ENCODE results near the gene ART1.

The ART1 gene

GRCh38 chr11:3686751-3687150, 41.8 kb downstream of the ART1 start:
- H3K36me3 Mint-ChIP-seq: peaks cover 39% of the 10 kb centered on the region
- H3K4me1 Mint-ChIP-seq: no peaks in the 10 kb centered on the region
- no peak overlapping the region for H3K4me3 Mint-ChIP-seq
- DNase-seq (ENCODE audit: low spot score in 2 of 2) (no peak), ATAC-seq (ENCODE audit: low read depth) (no peak)
- no peaks in the 10 kb centered on the region for H3K27me3 Mint-ChIP-seq
- H3K27ac Mint-ChIP-seq: no peak overlapping the region
- H3K9me3 Mint-ChIP-seq: no peaks in the 10 kb centered on the region

GRCh38 chr11:3700410-3700809, 55.5 kb downstream of the ART1 start:
- DNase-seq (ENCODE audit: low spot score in 2 of 2): no peak
- Mint-ChIP-seq H3K9me3 (no peaks in the 10 kb centered on the region), H3K4me1 (no peaks in the 10 kb centered on the region), H3K27ac (peak overlapping the region; percentile 17), H3K4me3 (no peak overlapping the region), H3K27me3 (no peaks in the 10 kb centered on the region), H3K36me3 (peaks cover 32% of the 10 kb centered on the region)
- no peak for ATAC-seq (ENCODE audit: low read depth)

- DNase-seq (ENCODE audit: low spot score in 2 of 2) (no peak), ATAC-seq (ENCODE audit: low read depth) (no peak)
- peaks cover 30% of the 10 kb centered on the region for H3K36me3 Mint-ChIP-seq
- no peak overlapping the region for H3K4me3 Mint-ChIP-seq
- H3K9me3 Mint-ChIP-seq: no peaks in the 10 kb centered on the region
- peak overlapping the region; percentile 17 for H3K27ac Mint-ChIP-seq
- no peaks in the 10 kb centered on the region for H3K4me1 Mint-ChIP-seq
- no peaks in the 10 kb centered on the region for H3K27me3 Mint-ChIP-seq
These were observed 56.0 kb downstream of the ART1 start for GRCh38 chr11:3700910-3701309.

GRCh38 chr11:3703383-3703782, 58.5 kb downstream of the ART1 start:
- Mint-ChIP-seq H3K27me3 (no peaks in the 10 kb centered on the region), H3K27ac (peak overlapping the region; percentile 31), H3K36me3 (peaks cover 30% of the 10 kb centered on the region), H3K4me3 (no peak overlapping the region), H3K4me1 (no peaks in the 10 kb centered on the region), H3K9me3 (no peaks in the 10 kb centered on the region)
- no peak for ATAC-seq (ENCODE audit: low read depth)
- DNase-seq (ENCODE audit: low spot score in 2 of 2): no peak

- H3K27me3 Mint-ChIP-seq: no peaks in the 10 kb centered on the region
- H3K27ac Mint-ChIP-seq: no peak overlapping the region
- H3K4me1 Mint-ChIP-seq: no peaks in the 10 kb centered on the region
- no peaks in the 10 kb centered on the region for H3K9me3 Mint-ChIP-seq
- no peak overlapping the region for H3K4me3 Mint-ChIP-seq
- DNase-seq (ENCODE audit: low spot score in 2 of 2) (no peak), ATAC-seq (ENCODE audit: low read depth) (no peak)
- peaks cover 23% of the 10 kb centered on the region for H3K36me3 Mint-ChIP-seq
These were observed 62.2 kb downstream of the ART1 start for GRCh38 chr11:3707176-3707575.

GRCh38 chr11:3709977-3710376, 65.0 kb downstream of the ART1 start:
- Mint-ChIP-seq H3K4me1 (no peaks in the 10 kb centered on the region), H3K9me3 (no peaks in the 10 kb centered on the region), H3K36me3 (peaks cover 31% of the 10 kb centered on the region), H3K27me3 (no peaks in the 10 kb centered on the region), H3K27ac (no peak overlapping the region), H3K4me3 (no peak overlapping the region)
- no peak for ATAC-seq (ENCODE audit: low read depth)
- DNase-seq (ENCODE audit: low spot score in 2 of 2): no peak

GRCh38 chr11:3710485-3711259, 65.7 kb downstream of the ART1 start:
- ATAC-seq (ENCODE audit: low read depth): no peak

GRCh38 chr11:3712274-3712673, 67.3 kb downstream of the ART1 start:
- no peaks in the 10 kb centered on the region for H3K4me1 Mint-ChIP-seq
- peaks cover 33% of the 10 kb centered on the region for H3K36me3 Mint-ChIP-seq
- DNase-seq (ENCODE audit: low spot score in 2 of 2) (no peak), ATAC-seq (ENCODE audit: low read depth) (no peak)
- H3K27me3 Mint-ChIP-seq: no peaks in the 10 kb centered on the region
- H3K27ac Mint-ChIP-seq: no peak overlapping the region
- H3K4me3 Mint-ChIP-seq: no peak overlapping the region
- no peaks in the 10 kb centered on the region for H3K9me3 Mint-ChIP-seq

More at GRCh38 chr11:3710485-3711259, 65.7 kb downstream of the ART1 start:
- no peak for DNase-seq (ENCODE audit: low spot score in 2 of 2)
- Mint-ChIP-seq H3K4me1 (no peaks in the 10 kb centered on the region), H3K27ac (no peak overlapping the region), H3K27me3 (no peaks in the 10 kb centered on the region), H3K4me3 (no peak overlapping the region), H3K9me3 (no peaks in the 10 kb centered on the region), H3K36me3 (peaks cover 28% of the 10 kb centered on the region)
